GM19324 (cell line): ENCODE results near the gene SPSB4.

Experiments used
- ATAC-seq: cut with Tn5 transposase; IDR thresholded peaks from one replicate; pipeline ENCODE4 v1.9.1; 2021; ENCODE audit warnings: mild to moderate bottlenecking, moderate library complexity; ENCODE audit not compliant: unreplicated experiment, low FRiP score

SPSB4 gene

GRCh38 chr3:141073580-141073979 is 22.4 kb downstream of the SPSB4 start:
- no peak for ATAC-seq

- no peak for ATAC-seq
Observed at GRCh38 chr3:141074529-141074928, 23.4 kb downstream of the SPSB4 start.

GRCh38 chr3:141076036-141076773 is 25.1 kb downstream of the SPSB4 start:
- ATAC-seq, result no peak

- no peak for ATAC-seq
Observed at GRCh38 chr3:141076797-141077571, 25.8 kb downstream of the SPSB4 start.

DNA sequence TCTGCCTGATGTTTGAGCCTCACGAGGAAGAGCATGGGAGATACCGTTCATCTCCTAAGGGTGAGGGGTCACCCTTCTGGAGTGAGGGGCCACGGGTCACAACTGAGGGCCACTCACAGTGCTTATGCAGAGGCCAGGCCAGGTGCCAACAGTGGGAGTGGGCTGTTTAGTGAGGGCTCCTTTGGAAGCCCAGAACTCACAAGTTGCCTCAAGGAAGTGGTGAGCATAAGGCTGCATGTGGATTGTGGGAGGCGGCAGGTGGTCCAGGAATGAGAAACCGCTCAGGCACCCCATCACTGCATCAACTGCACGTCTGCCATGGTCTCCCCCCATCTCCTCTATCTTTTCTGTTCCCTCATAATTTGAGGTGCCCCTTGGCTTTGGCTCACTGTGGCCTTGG is 26.5 kb downstream of the SPSB4 start:
- ATAC-seq, result no peak

- no peak for ATAC-seq
Observed at GRCh38 chr3:141078200-141078599, 27.1 kb downstream of the SPSB4 start.

GRCh38 chr3:141080431-141080830 is 29.3 kb downstream of the SPSB4 start:
- no peak for ATAC-seq

DNA sequence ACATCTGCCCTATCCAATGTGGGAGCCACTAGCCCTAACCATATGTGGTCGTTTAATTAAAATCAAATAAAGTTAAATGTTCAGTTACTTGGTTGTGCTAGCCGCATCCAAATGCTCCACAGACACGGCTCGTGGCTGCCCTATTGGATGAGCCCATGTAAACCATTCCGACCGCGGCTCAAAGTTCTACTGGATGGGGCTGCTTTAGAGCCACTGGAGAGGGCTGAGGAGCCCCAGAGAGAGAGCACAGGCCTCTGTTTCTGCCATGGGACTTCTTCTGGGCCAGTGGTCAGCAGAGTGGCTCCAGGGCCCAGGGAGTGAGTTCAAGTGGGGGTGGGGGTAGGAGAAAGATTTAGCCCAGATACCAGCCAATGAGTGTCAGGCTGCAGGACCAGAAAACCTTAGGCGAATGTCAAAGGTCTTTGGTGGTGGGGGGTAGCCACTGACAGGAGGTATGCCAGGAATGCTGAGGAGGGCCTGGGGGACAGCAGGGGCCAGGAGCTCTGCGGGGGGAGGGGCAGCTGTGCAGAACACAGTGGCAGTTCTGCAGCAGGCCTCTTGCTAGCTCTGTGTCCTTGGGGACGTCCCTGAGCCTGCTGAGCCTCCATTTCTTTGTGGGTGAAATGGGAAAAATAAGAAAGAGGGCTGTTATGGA is 30.1 kb downstream of the SPSB4 start:
- ATAC-seq, result no peak

DNA sequence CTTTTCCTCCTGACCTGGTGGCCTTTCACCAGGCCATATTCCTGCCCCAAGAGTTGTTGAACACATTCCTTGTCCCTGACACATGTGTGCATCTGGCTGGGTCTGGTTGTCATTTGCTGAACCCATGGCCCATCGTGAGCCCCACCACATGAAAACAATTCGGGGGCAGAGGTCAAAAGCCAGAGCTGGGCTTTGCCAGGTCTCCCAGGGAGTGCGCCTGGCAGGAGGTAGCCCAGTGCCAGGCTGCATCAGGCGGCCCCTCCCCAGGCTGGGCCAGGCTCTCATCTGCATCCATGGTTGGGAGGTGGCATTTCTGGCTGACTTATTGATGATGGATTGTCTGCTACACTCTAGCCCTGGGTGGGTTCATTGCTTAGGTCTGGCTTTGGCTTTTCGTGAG is 30.9 kb downstream of the SPSB4 start:
- no peak for ATAC-seq

- ATAC-seq, result no peak
Observed at GRCh38 chr3:141083226-141083625, 32.1 kb downstream of the SPSB4 start.

- ATAC-seq, result no peak
Observed at GRCh38 chr3:141083836-141084649, 32.9 kb downstream of the SPSB4 start.

DNA sequence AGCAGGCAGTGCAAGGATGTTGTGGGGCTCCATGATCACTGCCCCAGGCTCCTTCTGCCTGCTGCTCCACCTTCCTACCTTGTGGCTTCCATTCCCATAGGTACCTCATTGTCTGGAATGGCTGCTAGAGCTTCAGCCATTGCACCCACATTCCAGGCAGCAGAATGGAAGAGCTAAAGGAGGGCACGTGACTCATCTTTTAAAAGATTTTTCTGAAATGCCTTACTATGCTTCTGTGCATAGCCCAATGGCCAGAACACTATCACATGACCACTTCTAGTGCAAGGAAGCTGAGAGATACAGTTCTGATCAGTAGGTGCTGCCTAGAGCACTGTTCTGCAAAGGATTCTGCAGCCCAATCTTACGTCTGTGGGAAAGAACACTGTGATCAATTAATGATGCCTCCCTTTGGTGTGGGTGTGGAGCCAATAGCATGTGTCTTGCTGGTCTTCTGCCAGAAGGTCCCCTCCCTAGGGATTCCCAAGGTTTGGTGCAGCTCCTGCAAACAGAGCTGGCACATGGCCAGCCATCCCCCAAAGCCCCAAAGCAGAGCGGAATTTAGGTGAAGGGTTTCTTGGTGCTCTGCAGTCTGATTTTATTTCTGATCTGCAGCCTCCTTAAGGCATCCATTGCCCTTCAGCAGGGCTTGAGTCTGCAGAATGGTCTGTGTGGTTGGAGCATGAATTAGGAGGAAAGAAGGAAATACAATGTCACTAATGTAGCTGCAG is 34.4 kb downstream of the SPSB4 start:
- ATAC-seq, result no peak

DNA sequence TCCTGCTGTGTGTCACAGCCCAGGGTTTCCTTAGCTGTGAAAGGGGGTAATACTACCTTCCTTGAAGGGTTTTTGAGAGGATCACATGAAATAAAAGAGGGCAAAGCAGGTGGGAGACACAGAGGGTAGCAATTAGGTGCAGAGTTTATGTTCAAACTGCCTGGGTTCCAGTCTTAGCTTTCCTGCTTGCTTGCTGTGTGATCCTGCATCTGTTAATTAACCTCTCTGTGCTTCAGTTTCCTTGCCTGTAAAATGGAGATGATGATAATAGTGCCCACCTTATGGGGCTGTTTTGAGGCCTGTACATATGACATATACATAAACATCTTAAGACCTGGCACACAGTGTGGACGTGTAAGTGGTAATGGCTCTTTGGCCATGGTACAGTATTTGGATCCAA is 35.0 kb downstream of the SPSB4 start:
- ATAC-seq, result no peak

- no peak for ATAC-seq
Observed at GRCh38 chr3:141087076-141087777, 36.1 kb downstream of the SPSB4 start.

- ATAC-seq, result no peak
Observed at GRCh38 chr3:141087778-141088130, 36.6 kb downstream of the SPSB4 start.

DNA sequence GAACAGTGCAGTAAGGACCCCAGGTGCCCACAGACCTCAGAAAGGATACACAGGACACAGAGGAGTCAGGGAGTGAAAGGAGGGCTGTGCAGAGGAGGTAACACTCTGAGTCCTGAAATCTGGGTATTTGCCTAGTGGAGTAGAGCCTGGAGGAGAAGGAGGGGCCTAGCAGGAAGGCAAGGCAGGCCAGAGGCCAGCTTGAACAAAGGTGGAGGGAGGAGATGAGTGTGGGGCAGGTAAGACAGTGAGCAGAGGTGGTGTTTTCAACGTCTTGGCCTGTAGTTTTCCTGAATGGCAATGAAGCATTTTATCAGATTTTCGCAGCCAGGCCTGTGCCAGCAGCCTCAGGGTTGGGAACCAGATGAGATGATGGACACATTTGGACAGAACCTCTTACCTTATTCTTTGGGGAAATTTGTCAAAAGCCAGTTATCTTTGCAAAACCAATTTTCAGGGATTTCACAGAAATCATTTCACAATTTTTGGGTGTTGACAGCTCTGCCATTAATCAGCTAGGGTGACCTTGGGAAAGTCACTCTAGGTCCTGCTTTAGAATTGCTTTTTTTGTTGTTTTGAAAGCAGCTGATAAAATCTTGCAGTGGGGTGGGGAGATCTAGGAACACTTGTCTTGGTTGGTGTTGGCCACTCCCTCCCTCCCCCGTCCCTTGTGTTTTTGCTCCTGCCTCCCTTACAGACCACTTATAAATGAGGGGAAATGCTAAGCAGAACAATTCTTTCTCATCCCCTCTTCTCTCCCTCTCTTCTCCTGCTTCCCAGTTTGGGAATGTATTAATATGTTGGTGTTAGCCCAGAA is 38.4 kb downstream of the SPSB4 start:
- no peak for ATAC-seq

DNA sequence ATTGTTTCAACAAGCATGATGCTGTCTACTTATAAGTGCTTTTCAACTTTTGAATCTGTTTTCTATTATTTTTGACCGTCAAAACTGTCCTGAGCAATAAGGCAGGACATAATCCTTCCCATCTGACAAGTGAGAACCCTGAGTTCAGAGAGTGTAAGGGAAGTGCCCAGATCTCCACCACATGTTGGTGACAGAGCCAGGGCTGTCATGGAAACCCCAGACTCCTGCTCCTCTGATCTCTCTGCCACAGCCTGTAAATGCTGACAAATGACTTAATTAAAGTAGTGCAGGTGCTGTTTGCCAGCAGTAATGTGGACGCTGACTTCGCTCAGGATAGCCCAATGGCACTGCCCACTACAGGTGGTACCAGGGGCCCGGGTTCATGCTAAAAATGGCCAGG is 40.3 kb downstream of the SPSB4 start:
- no peak for ATAC-seq

DNA sequence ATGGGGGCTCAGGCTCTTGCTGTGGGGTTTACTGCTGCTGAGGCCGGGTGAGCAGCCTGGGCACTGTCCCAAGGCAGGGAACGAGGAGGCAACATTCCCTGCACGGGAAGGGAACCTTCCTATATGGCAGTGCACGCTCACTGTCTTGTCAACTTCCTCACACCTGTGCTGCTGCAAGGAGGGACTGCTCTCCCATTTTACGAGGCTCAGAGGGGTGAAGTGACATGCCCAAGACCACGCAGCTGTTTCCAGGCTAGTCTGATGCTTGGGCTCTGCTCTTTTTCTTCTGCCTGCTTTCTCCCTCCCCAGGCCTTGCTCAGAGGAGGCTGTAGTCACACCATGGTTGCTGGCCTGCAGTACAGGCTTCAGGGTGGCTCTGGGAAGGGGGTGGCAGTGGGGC is 41.5 kb downstream of the SPSB4 start:
- ATAC-seq, result no peak

- no peak for ATAC-seq
Observed at GRCh38 chr3:141093397-141093796, 42.2 kb downstream of the SPSB4 start.
